ENCODE measurements around the gene SPDYE2.
"Not testable (repeated sequence)": the region's sequence is repeated elsewhere in the genome, so short reads cannot be mapped to it uniquely, and the experiment has no call there.

GRCh38 chr7:102592477-102593019 lies 41.5 kb downstream of the SPDYE2 start:
- not testable (repeated sequence) for TF ChIP-seq ZBTB4 (CRISPR knock-in tag; IDR thresholded peaks at IDR 0.05); CTCF (IDR thresholded peaks at IDR 0.05 in 2 of 3, conservative IDR thresholded peaks at IDR 0.05 in 1 of 3; ENCODE audit: control insufficient read depth in 2 of 3, extremely low read depth in 1 of 3, insufficient read depth in 1 of 3, low read depth in 3 of 3, low read length in 3 of 3); RAD21 (IDR thresholded peaks at IDR 0.05; ENCODE audit: insufficient read depth, low read depth, low read length); NFYB (IDR thresholded peaks at IDR 0.05; ENCODE audit: insufficient read depth, low read depth, low read length); ZNF24 (IDR thresholded peaks at IDR 0.05); NR2C1 (IDR thresholded peaks at IDR 0.05); E4F1 (IDR thresholded peaks at IDR 0.05; ENCODE audit: borderline replicate concordance, partially characterized antibody); EZH2 (IDR thresholded peaks at IDR 0.05; ENCODE audit: borderline replicate concordance, control insufficient read depth, low read depth, low read length)
